Psoas muscle (tissue), 8 donors: ENCODE results near the gene TSPAN9. TPM values are rescaled to one million over a fixed set of nuclear protein-coding genes. Genes with fewer than 3 reads are reported as not detected.

ENCODE experiments used
- ATAC-seq, 4 donors: fragments of 200-7000 bp; cut with Tn5 transposase; one replicate each; pipeline ENCODE4 v1.9.1; 2020; ENCODE audit warnings: moderate library complexity in 3 of 4, mild to moderate bottlenecking in 2 of 4
- DNase-seq, 2 donors: peaks; one replicate each; pipeline ENCODE4 v3.0.0-alpha.2; 2020
- H3K27ac ChIP-seq: fragments of 200-600 bp; one replicate; pipeline ENCODE4 v1.8.0; 2022
- H3K27me3 ChIP-seq, 3 donors: fragments of 200-600 bp in 1 of 3; one replicate each; pipeline versions ENCODE4 v1.6.1 to v1.8.0; 2013 to 2022; ENCODE audit warnings: low read length in 2 of 3, mild to moderate bottlenecking in 2 of 3, moderate library complexity in 1 of 3; ENCODE audit not compliant: insufficient read depth in 3 of 3
- H3K36me3 ChIP-seq, 2 donors: fragments of 200-600 bp in 1 of 2; one replicate each; pipeline versions ENCODE4 v1.6.1 to v1.8.0; 2013 to 2022; ENCODE audit warnings: low read depth in 1 of 2, mild to moderate bottlenecking in 1 of 2, moderate library complexity in 1 of 2; ENCODE audit not compliant: insufficient read depth in 1 of 2
- H3K4me1 ChIP-seq: fragments of 200-600 bp; one replicate; pipeline ENCODE4 v1.8.0; 2022
- H3K4me3 ChIP-seq: fragments of 200-600 bp; one replicate; pipeline ENCODE4 v1.8.0; 2022; ENCODE audit warnings: mild to moderate bottlenecking
- H3K9me3 ChIP-seq: fragments of 200-600 bp; one replicate; pipeline ENCODE4 v1.8.0; 2022
- WGBS, 3 donors: extraction: QIAGEN DNeasy Blood & Tissue Kit; methylation state at CpG; one replicate each; pipeline versions ENCODE4 v1.1.6 to v1.1.7; 2013; 5-methylcytosine and 5-hydroxymethylcytosine counted together
- intact Hi-C, 2 donors: fragments of 100-400 bp; cut with DNase I; formaldehyde crosslinking; loops; one replicate each; pipeline versions ENCODE4 v1.11.0 to v1.14.2; 2022
- polyA plus RNA-seq, 3 donors: library from polyadenylated mRNA; stranded (reverse); fragments of 200-250 nt; gene quantifications; one replicate each; pipeline ENCODE4 v1.2.3, GENCODE V29; 2013
- total RNA-seq, 4 donors: library from RNA; stranded (reverse); fragmentation: NEBNext Ultra II Directional in 2 of 4; extraction: Animal tissue kit (Norgen Biotek cat#: 25700) in 2 of 4; gene quantifications; one replicate each; pipeline versions ENCODE4 v1.2.1 to v1.2.4, GENCODE V29; 2021 to 2023
- TF ChIP-seq, protein P1 (sequence below): fragments of 200-600 bp; IDR thresholded peaks from one replicate; pipeline ENCODE4 v1.8.0; 2022; ENCODE audit warnings: antibody characterized with exemption
- donor health status: healthy with polysubstance abuse.
- donor health status: DM: no; HTN: no; CAD: no; lungs with moderate emphysema.
- donor health status: Bipolar disorder and iron deficiency.
- donor health status: healthy.
- donor health status: DM: yes; HTN: yes; CAD: no.
- donor health status: DM: no; HTN: no; CAD: no.
- donor health status: DM: no; HTN: no; CAD: no.
- donor health status: DM: yes; HTN: yes; CAD: no.

TSPAN9 gene
- total and polyA plus RNA-seq, 7 donors, result 6.4 to 28.0 (median 11.6) TPM

DNA sequence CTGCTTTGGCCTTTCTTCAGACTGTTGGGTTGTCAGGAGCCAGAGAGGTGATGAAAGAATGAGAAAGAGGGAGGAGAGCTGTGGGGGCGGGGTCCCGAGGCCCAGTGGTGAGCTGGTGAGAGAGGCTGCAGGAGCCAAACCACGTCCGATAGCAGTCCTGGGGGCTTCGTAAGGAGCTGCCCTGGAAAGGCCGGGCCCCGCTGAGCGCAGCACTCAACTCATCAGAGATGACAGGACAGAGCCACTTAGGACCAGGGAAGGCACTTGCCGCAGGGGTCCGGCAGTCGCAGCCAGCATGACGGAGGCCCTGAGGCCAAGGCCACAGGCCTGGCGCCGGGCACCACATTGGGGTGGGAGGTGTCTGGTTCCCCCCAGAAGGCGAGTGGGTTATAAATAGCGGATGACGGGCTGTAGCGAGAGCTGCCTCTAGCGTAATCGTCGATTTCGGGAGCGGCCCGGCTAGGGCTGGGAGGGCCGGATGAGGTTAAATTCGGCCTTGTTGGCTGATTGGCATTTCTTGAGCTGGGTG, 179.0 kb downstream of the TSPAN9 start:
- DNase-seq (peak; percentile 37 to 84), ATAC-seq (peak; percentile 19 to 61 (median 44))
- Histone ChIP-seq H3K9me3 (no peaks in the 10 kb centered on the region), H3K27me3 (no peaks in the 10 kb centered on the region), H3K36me3 (no peaks in the 10 kb centered on the region), H3K27ac (peak overlapping the region; percentile 96), H3K4me3 (no peak overlapping the region), H3K4me1 (peaks cover 52% of the 10 kb centered on the region)
- intact Hi-C loops, result no loop called here
- WGBS, 3 donors, result 84 to 94% (median 92%) methylated on average over 26 of the region's 26 CpGs
- TF ChIP-seq, protein P1, sequence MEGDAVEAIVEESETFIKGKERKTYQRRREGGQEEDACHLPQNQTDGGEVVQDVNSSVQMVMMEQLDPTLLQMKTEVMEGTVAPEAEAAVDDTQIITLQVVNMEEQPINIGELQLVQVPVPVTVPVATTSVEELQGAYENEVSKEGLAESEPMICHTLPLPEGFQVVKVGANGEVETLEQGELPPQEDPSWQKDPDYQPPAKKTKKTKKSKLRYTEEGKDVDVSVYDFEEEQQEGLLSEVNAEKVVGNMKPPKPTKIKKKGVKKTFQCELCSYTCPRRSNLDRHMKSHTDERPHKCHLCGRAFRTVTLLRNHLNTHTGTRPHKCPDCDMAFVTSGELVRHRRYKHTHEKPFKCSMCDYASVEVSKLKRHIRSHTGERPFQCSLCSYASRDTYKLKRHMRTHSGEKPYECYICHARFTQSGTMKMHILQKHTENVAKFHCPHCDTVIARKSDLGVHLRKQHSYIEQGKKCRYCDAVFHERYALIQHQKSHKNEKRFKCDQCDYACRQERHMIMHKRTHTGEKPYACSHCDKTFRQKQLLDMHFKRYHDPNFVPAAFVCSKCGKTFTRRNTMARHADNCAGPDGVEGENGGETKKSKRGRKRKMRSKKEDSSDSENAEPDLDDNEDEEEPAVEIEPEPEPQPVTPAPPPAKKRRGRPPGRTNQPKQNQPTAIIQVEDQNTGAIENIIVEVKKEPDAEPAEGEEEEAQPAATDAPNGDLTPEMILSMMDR, result no peak

DNA sequence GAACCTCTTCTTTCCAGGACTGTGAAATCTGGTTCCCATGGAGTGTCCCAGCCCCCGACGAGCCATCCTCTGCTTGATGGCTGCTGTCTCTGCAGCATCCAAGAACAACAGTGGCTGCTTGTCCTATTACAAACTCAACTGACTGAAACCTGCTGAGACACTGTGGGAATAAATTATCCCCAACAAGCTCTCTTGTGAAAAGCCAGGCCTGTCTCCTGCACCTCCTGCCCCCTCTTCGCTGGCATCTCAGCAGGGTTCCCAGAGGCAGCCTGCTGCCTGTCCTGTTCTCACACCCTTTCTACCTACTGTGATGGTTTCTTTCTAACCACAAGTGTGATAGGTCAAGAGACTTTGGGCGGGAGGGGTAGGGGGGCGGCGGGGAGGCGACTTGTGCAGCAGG, 180.2 kb downstream of the TSPAN9 start:
- DNase-seq (no peak), ATAC-seq (no peak)
- intact Hi-C loops, result no loop called here
- Histone ChIP-seq H3K36me3 (no peaks in the 10 kb centered on the region), H3K4me1 (peaks cover 40% of the 10 kb centered on the region), H3K9me3 (no peaks in the 10 kb centered on the region), H3K4me3 (no peak overlapping the region), H3K27me3 (no peaks in the 10 kb centered on the region), H3K27ac (no peak overlapping the region)
- TF ChIP-seq, protein P1, result no peak
- 82 to 96% (median 91%) methylated on average over 7 of the region's 7 CpGs for WGBS, 3 donors

DNA sequence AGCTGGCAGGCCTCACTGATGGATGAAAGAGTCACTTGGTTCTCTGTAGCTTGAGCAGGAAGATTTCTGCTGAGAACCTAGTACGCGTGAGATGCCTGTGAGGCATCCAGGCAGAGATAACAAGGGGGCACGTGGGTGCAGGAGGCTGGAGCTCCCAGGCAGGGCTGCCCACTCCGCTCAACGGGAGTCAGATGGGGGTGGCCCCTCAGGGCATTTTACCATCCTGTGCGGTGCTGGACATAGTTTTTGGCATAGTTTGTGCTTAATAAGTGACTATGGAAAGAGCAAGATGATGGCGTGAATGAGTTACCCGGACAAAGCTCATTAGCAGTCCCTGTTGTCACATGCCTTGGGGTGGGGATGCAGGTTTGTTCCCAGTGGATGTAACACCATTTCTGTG, 182.8 kb downstream of the TSPAN9 start:
- peaks cover 16% of the 10 kb centered on the region for H3K4me1 ChIP-seq
- H3K27ac ChIP-seq, result no peak overlapping the region
- ATAC-seq (no peak), DNase-seq (no peak)
- intact Hi-C loops, result no loop called here
- H3K27me3 ChIP-seq, result no peaks in the 10 kb centered on the region
- TF ChIP-seq, protein P1, result no peak
- no peaks in the 10 kb centered on the region for H3K36me3 ChIP-seq
- WGBS, 3 donors, result 93 to 95% (median 94%) methylated on average over 8 of the region's 8 CpGs
- no peaks in the 10 kb centered on the region for H3K9me3 ChIP-seq
- no peak overlapping the region for H3K4me3 ChIP-seq

DNA sequence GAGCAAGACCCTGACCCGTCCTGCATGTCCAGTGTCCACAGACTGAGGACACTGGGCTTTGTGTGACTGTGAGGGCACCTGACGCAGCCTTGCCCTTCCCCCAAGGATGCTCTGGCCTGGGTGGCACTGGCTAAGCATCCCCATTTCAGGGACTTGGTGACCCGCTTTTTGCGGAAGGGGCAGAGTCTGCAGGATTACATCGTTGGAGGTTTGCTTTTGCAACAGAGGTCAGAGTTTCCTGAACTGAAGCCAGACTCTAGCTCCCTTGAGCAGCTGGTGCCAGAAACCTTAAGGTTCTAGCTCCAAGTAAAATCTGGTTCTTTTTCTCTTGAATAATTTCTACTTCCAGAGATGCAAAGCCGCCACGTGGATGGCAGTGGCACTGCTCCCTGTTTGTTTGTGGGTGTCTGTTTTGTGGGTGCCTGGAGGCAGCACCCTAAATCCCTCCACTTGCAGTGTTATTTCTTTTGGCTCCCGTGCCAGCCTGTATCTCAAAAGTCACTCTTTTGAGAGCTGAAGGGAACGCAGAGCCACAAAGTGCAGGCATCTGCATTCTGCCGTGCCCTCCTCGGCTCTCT, 184.7 kb downstream of the TSPAN9 start:
- H3K4me3 ChIP-seq, result no peak overlapping the region
- intact Hi-C loops, result no loop called here
- peaks cover 5% of the 10 kb centered on the region for H3K4me1 ChIP-seq
- DNase-seq (no peak), ATAC-seq (peak in 2 of 4 donors; percentile 9 to 32)
- no peak overlapping the region for H3K27ac ChIP-seq
- no peaks in the 10 kb centered on the region for H3K27me3 ChIP-seq
- 56 to 71% (median 64%) methylated on average over 11 of the region's 11 CpGs for WGBS, 3 donors
- TF ChIP-seq, protein P1, result no peak
- H3K9me3 ChIP-seq, result no peaks in the 10 kb centered on the region
- H3K36me3 ChIP-seq, result no peaks in the 10 kb centered on the region

DNA sequence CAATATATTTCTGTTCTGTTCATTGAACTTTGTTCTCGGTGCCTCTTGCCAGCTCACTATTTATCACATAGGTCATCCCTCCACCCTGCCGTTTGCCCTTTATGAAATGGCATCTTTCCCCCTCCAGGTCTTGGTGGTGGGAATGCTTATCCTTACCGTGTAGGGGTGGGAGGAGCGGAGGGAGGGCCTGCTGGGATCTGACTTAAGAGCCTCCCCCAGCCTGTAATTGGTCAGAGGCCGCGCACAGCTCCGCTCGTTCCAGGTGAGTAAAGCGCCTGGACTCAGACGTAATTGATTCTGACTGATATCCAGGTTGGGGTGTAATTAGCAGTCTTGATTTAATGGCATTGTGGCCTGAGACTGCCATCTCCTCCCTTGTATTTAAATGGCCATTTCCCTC, 185.3 kb downstream of the TSPAN9 start:
- ATAC-seq (no peak), DNase-seq (no peak)
- WGBS, 3 donors, result 89 to 92% (median 90%) methylated on average over 10 of the region's 10 CpGs
- Histone ChIP-seq H3K4me3 (no peak overlapping the region), H3K27ac (no peak overlapping the region), H3K36me3 (no peaks in the 10 kb centered on the region), H3K27me3 (no peaks in the 10 kb centered on the region), H3K4me1 (peaks cover 5% of the 10 kb centered on the region), H3K9me3 (no peaks in the 10 kb centered on the region)
- TF ChIP-seq, protein P1, result no peak
- intact Hi-C loops, result no loop called here
